Cardiac septum (tissue), 1 donor: ENCODE data around the gene MKRN3. TPM values are rescaled to one million over a fixed set of nuclear protein-coding genes. Genes with fewer than 3 reads are reported as not detected.
"Not testable (repeated sequence)": the region's sequence is repeated elsewhere in the genome, so short reads cannot be mapped to it uniquely, and the experiment has no call there.

Source experiments
- DNase-seq: peaks from one replicate; pipeline ENCODE4 v3.0.0-alpha.2; 2020; ENCODE audit warnings: low spot score
- intact Hi-C: fragments of 100-400 bp; cut with DNase I; formaldehyde crosslinking; loops from one replicate; pipeline ENCODE4 v1.14.0; 2022
- microRNA-seq: library from miRNA; unstranded; fragments of <30 nt; microRNA quantifications from one replicate; pipeline ENCODE4 v1.2.0, GENCODE V29; 2020
- total RNA-seq: library from RNA; stranded (reverse); fragmentation: NEBNext Ultra II Directional; extraction: Animal tissue kit (Norgen Biotek cat#: 25700); gene quantifications from one replicate; pipeline ENCODE4 v1.2.1, GENCODE V29; 2021
- donor health status: DM: no; HTN: no; CAD: no.

The MKRN3 gene
- total RNA-seq, 1 donor from 2014 or later, result 0.32 TPM

- intact Hi-C loops, result no loop called here
- DNase-seq, result no peak
These were observed 10.6 kb downstream of the MKRN3 start for GRCh38 chr15:23576061-23576460.

GRCh38 chr15:23578521-23579150 lies 13.2 kb downstream of the MKRN3 start:
- intact Hi-C loops, result no loop called here
- no peak for DNase-seq

DNA sequence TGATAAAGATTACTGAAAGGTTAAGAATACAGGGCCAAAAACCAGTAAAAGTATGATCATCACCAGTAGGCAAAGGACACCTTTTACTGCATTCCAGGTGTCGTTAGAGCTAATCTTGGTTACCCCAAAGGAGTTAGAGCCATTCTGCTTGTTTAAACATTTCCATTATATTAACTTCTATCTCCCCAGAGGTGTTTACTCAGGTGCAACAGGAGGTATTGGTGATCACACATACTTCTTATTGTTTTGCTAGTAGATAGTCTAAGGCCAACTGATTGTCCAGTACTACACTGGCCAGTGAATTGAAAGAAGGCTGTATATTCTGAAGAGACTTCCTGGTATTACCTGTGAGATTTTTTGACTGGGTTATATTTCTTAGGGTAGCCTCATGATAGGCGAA lies 22.8 kb downstream of the MKRN3 start:
- intact Hi-C loops, result no loop called here
- no peak for DNase-seq

GRCh38 chr15:23589012-23589411 lies 23.5 kb downstream of the MKRN3 start:
- intact Hi-C loops, result no loop called here
- DNase-seq, result no peak

DNA sequence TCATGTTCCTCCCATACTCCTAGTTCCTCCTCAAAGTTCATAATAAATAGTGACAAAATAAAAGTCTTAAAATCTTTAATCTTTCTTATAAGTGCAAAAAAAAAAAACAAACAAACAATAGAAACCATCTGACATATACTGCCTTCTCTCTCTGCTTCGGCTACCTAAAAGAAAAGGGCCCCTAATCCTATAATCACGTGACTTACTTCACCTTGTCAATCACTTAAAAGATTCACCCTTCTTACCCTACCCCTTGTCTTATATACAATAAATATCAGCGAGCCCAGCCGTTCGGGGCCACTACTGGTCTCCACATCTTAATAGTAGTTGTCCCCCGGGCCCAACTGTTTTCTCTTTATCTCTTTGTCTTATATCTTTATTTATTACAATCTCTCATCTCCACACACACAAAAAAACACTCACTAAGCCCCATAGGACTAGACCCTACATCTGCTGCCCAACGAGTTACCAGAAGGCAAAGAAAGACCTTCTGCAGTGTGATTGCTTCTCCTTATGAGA lies 28.8 kb downstream of the MKRN3 start:
- no peak for DNase-seq
- intact Hi-C loops, result no loop called here

DNA sequence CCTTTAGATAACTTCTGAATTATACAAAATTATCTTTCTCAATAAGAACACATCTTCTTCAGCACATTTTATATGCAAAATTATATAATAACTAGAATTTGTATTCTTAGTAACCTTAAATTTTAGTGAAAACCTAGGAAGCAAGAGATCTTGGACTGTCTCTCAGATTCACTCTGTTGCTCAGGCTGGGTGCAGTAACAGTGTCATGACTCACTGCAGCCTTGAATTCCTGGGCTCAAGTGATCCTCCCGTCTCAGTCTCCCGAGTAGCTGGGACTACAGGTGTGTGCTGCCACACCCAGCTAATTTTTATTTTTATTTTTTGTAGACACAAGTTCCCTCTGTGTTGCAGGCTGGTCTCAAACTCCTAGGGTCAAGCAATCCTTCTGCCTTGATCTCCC lies 29.9 kb downstream of the MKRN3 start:
- intact Hi-C loops, result no loop called here

DNA sequence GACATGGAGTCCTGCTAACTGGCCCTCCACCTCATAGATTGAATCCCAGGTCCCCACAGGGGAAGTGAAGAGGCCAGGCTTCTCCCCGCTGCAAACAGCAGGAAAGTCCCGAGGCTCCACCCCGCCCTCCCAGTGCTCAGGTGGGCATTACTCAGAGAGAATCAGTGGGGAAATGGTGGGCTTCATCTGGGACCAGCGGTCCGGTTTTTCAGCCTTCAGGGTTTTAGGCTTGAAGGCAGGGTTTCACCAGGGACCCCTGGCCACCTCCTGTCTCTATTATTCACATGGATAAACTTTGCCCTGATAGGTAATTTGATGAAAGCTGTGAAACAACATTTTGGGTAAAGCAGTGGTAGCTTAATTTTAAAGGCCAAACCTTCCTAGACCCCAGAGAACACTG lies 31.3 kb downstream of the MKRN3 start:
- intact Hi-C loops, result no loop called here
- DNase-seq, result no peak

More for the DNA sequence above, 29.9 kb downstream of the MKRN3 start:
- DNase-seq, result no peak

DNA sequence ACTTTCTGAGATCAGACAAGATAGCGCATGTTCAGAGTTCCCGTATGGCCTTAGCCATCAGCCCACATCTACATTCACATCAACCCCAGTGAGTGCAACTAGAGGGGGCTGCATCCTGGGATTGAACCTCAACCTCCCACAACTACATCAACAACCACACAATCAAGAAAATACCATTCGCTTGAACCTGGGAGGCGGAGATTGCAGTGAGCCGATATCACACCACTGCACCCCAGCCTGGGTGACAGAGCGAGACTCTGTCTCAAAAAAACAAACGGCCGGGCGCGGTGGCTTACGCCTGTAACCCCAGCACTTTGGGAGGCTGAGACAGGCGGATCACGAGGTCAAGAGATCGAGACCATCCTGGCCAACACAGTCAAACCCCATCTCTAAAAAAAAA lies 31.8 kb downstream of the MKRN3 start:
- intact Hi-C loops, DNase-seq: not testable (repeated sequence)

DNA sequence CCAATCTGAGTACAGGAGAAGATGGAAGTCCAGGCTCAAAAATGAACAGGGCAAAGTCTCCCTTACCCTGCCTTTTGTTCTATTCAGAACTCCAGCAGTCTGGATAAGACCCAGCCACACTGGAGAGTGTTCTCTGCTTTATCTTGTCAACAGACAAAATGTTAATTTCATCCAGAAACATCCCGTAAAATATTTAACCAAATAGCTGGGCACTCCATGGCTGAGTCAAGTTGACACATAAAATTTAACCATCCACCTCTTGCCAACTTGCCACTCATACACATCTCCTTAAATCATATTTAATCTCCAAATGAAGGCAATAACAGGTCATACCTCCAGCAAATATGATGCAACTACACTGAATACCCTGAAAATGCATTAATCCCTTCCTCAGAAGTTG lies 33.6 kb downstream of the MKRN3 start:
- DNase-seq, result no peak
- intact Hi-C loops, result no loop called here

DNA sequence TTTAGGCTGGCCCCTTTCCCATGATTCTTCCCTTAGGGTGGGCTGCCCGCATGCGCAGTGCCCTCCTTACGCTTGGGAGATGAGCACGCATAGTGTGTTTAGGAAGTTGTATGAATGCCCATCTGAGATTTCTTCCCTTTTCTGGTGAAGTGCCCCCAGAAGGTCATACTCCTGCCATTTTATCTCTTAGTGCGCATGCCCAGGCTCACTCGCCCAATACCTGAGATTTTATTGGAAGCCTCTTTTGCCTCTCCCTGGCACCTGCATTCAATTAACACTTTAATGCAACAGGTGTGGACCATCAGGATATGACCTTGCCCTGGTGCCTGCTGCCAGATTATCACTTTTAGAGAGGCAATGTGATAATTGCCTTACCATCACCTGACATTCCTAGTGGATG lies 36.6 kb downstream of the MKRN3 start:
- intact Hi-C loops, result no loop called here
- DNase-seq, result no peak

DNA sequence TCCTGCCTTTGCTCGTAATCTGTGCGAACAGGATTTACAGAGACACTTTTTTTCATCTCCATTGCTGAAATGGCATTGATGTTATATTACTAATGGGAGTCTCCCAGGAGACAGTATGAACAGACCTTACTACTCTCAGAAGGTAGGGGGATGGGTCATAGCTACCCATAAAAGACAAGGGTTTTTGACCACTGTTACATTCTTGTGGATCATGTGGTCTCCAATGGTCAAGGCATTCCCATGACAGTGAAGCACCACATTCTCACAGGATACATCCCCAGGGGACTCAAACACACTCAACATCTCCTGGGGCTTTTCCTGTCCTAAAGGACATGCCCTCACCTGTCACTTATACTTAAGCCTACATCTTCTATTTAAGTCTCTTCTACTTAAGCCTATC lies 40.8 kb downstream of the MKRN3 start:
- no peak for DNase-seq
- intact Hi-C loops, result no loop called here

GRCh38 chr15:23616536-23616935 lies 51.1 kb downstream of the MKRN3 start:
- intact Hi-C loops, result no loop called here
- DNase-seq, result no peak

Small RNA genes lying within 50 kb of the gene (microRNA-seq; reads per million reads assigned to microRNA genes)
- gene MIR4508, result not detected

Other genes starting within 250 kb of the MKRN3 start
- not detected for gene GOLGA6L26, start 231.5 kb upstream of the MKRN3 start, total RNA-seq
- gene GOLGA8S, start 210.9 kb upstream of the MKRN3 start, total RNA-seq, result 1.1 TPM
- not detected for gene GOLGA6L2, start 118.4 kb upstream of the MKRN3 start, total RNA-seq
- 0.11 TPM for gene MAGEL2, start 82.2 kb downstream of the MKRN3 start, total RNA-seq
- 35.4 TPM for gene NDN, start 121.6 kb downstream of the MKRN3 start, total RNA-seq